ENCODE data around the gene MEIOSIN.

DNA sequence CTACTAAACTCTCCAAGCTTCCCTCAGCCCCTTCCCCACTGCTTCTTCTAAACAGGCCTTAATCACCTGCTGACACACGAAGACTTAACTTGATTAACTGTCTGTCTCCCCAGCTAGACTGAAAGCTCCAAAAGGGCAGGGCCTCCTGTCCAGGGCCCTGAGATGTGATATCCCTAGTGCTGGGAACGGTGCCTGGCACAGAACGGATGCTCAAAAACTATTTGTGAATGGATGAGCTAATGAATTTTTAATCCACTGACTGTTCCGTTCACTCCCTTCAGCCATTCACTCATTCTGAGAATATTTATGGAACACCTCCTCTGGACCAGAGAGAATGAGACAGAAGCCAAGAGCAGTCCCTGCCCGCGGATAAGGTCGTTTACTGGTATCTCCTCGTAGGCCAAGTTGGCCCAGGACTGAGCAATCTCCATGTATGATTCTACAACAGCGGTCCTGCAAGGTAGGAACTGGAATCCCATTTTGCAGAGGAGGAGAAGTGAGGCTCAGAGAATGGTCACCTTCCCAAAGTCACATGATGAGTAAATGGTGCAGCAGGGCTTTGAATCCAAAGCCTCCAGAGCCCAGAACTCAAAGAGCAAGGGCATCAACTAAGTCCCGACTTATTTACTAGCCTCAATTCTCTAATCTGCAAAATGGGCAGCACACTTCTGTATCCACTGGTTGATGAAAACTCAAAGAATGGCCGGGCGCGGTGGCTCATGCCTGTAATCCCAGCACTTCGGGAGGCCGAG, 56.0 kb downstream of the MEIOSIN start:
- TF ChIP-seq ZNF777 (CRISPR knock-in tag; IDR thresholded peaks at IDR 0.05) (no peak), POLR2AphosphoS5 (IDR thresholded peaks at IDR 0.05; ENCODE audit: low read depth, low read length) (no peak), TCF7 (IDR thresholded peaks at IDR 0.05; ENCODE audit: low read depth) (no peak), ZNF367 (CRISPR knock-in tag; IDR thresholded peaks at IDR 0.05; ENCODE audit: borderline replicate concordance) (no peak), SETDB1 (CRISPR knock-in tag; IDR thresholded peaks at IDR 0.05; ENCODE audit: borderline replicate concordance) (no peak), GABPA (IDR thresholded peaks at IDR 0.05; ENCODE audit: low read depth, low read length) (no peak), GABPA (CRISPR knock-in tag; IDR thresholded peaks at IDR 0.05; ENCODE audit: low read depth) (no peak), GTF2F1 (IDR thresholded peaks at IDR 0.05; ENCODE audit: low read length) (no peak), DMAP1 (CRISPR knock-in tag; IDR thresholded peaks at IDR 0.05) (no peak), KLF12 (CRISPR knock-in tag; IDR thresholded peaks at IDR 0.05; ENCODE audit: borderline replicate concordance) (no peak)
- TF ChIP-seq, protein P1, sequence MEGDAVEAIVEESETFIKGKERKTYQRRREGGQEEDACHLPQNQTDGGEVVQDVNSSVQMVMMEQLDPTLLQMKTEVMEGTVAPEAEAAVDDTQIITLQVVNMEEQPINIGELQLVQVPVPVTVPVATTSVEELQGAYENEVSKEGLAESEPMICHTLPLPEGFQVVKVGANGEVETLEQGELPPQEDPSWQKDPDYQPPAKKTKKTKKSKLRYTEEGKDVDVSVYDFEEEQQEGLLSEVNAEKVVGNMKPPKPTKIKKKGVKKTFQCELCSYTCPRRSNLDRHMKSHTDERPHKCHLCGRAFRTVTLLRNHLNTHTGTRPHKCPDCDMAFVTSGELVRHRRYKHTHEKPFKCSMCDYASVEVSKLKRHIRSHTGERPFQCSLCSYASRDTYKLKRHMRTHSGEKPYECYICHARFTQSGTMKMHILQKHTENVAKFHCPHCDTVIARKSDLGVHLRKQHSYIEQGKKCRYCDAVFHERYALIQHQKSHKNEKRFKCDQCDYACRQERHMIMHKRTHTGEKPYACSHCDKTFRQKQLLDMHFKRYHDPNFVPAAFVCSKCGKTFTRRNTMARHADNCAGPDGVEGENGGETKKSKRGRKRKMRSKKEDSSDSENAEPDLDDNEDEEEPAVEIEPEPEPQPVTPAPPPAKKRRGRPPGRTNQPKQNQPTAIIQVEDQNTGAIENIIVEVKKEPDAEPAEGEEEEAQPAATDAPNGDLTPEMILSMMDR (CRISPR knock-in tag; IDR thresholded peaks at IDR 0.05): no peak

Data from HepG2 (cell line).